GM21447 (cell line): ENCODE measurements around the gene MYO18A.

Experiments
- ATAC-seq: cut with Tn5 transposase; IDR thresholded peaks from one replicate; pipeline ENCODE4 v1.9.1; 2021; ENCODE audit not compliant: unreplicated experiment

Gene MYO18A

GRCh38 chr17:29168079-29168758, 12.0 kb downstream of the MYO18A start:
- ATAC-seq: no peak

- ATAC-seq: no peak
Measured at GRCh38 chr17:29167393-29168078, 12.7 kb downstream of the MYO18A start.

- ATAC-seq: no peak
Measured at GRCh38 chr17:29166507-29166887, 13.7 kb downstream of the MYO18A start.

GRCh38 chr17:29165800-29166506, 14.2 kb downstream of the MYO18A start:
- ATAC-seq: no peak

GRCh38 chr17:29165261-29165660, 14.9 kb downstream of the MYO18A start:
- no peak for ATAC-seq

- ATAC-seq: no peak
Measured at GRCh38 chr17:29163563-29163962, 16.6 kb downstream of the MYO18A start.

GRCh38 chr17:29162909-29163341, 17.3 kb downstream of the MYO18A start:
- no peak for ATAC-seq

GRCh38 chr17:29162082-29162908, 17.9 kb downstream of the MYO18A start:
- ATAC-seq: no peak

GRCh38 chr17:29160253-29160652, 19.9 kb downstream of the MYO18A start:
- no peak for ATAC-seq

GRCh38 chr17:29159306-29159860, 20.8 kb downstream of the MYO18A start:
- no peak for ATAC-seq

GRCh38 chr17:29158488-29159275, 21.5 kb downstream of the MYO18A start:
- ATAC-seq: no peak

- no peak for ATAC-seq
Measured at GRCh38 chr17:29158096-29158487, 22.1 kb downstream of the MYO18A start.

- no peak for ATAC-seq
Measured at GRCh38 chr17:29157310-29157709, 22.9 kb downstream of the MYO18A start.

GRCh38 chr17:29156781-29157180, 23.4 kb downstream of the MYO18A start:
- ATAC-seq: no peak

GRCh38 chr17:29155966-29156338, 24.2 kb downstream of the MYO18A start:
- no peak for ATAC-seq

- no peak for ATAC-seq
Measured at GRCh38 chr17:29155227-29155965, 24.8 kb downstream of the MYO18A start.

- ATAC-seq: no peak
Measured at GRCh38 chr17:29154516-29155226, 25.5 kb downstream of the MYO18A start.

- no peak for ATAC-seq
Measured at GRCh38 chr17:29151567-29151966, 28.6 kb downstream of the MYO18A start.

GRCh38 chr17:29150161-29150560, 30.0 kb downstream of the MYO18A start:
- no peak for ATAC-seq
